ENCODE measurements around the gene SLC44A1. TPM values are rescaled to one million over a fixed set of nuclear protein-coding genes. Genes with fewer than 3 reads are reported as not detected.

The SLC44A1 gene
- polyA plus RNA-seq, 2 of the 4 experiments (the other 2 are of a cell fraction): 19.6 to 27.2 TPM

DNA sequence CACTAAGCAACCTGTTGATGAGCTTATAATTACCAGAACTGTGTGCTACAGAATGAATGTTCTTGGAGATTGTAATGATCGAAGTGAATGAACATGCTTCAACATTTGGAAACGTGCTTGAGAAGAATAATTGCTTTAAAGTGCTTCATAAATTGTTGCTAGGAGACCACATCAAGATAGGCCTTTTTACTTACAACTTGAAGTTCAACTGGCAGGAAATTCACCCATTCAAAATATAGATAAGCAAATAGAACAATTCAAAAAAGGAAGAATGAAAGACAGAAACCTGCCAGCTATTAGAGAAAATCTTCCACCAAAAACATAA, 38.0 kb upstream of the SLC44A1 start:
- ATAC-seq (no peak), FAIRE-seq (no peak), DNase-seq (ENCODE audit: low read depth in 1 of 2, low spot score in 1 of 2) (no peak)
- H3K4me3 ChIP-seq: no peak overlapping the region
- TF ChIP-seq CBX8 (IDR thresholded peaks at IDR 0.05) (no peak), ZC3H11A (IDR thresholded peaks at IDR 0.05) (no peak), RARB (CRISPR knock-in tag; IDR thresholded peaks at IDR 0.05) (no peak), KDM5A (IDR thresholded peaks at IDR 0.05) (no peak), ZSCAN20 (CRISPR knock-in tag; IDR thresholded peaks at IDR 0.05) (no peak), SREBF2 (IDR thresholded peaks at IDR 0.05) (no peak), POLR2A (IDR thresholded peaks at IDR 0.05; ENCODE audit: low read length) (no peak), JUNB (IDR thresholded peaks at IDR 0.05) (no peak), FOXS1 (CRISPR knock-in tag; IDR thresholded peaks at IDR 0.05) (no peak), MAZ (IDR thresholded peaks at IDR 0.05; ENCODE audit: borderline replicate concordance, low read depth, low read length) (no peak), PHF8 (IDR thresholded peaks at IDR 0.05; ENCODE audit: borderline replicate concordance, low read depth) (no peak), HEYL (CRISPR knock-in tag; IDR thresholded peaks at IDR 0.05) (no peak), HOXB13 (CRISPR knock-in tag; IDR thresholded peaks at IDR 0.05; ENCODE audit: low read depth) (no peak), USF2 (IDR thresholded peaks at IDR 0.05) (no peak), HOXB5 (CRISPR knock-in tag; IDR thresholded peaks at IDR 0.05) (no peak)
- TF ChIP-seq, protein P1, sequence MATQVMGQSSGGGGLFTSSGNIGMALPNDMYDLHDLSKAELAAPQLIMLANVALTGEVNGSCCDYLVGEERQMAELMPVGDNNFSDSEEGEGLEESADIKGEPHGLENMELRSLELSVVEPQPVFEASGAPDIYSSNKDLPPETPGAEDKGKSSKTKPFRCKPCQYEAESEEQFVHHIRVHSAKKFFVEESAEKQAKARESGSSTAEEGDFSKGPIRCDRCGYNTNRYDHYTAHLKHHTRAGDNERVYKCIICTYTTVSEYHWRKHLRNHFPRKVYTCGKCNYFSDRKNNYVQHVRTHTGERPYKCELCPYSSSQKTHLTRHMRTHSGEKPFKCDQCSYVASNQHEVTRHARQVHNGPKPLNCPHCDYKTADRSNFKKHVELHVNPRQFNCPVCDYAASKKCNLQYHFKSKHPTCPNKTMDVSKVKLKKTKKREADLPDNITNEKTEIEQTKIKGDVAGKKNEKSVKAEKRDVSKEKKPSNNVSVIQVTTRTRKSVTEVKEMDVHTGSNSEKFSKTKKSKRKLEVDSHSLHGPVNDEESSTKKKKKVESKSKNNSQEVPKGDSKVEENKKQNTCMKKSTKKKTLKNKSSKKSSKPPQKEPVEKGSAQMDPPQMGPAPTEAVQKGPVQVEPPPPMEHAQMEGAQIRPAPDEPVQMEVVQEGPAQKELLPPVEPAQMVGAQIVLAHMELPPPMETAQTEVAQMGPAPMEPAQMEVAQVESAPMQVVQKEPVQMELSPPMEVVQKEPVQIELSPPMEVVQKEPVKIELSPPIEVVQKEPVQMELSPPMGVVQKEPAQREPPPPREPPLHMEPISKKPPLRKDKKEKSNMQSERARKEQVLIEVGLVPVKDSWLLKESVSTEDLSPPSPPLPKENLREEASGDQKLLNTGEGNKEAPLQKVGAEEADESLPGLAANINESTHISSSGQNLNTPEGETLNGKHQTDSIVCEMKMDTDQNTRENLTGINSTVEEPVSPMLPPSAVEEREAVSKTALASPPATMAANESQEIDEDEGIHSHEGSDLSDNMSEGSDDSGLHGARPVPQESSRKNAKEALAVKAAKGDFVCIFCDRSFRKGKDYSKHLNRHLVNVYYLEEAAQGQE (IDR thresholded peaks at IDR 0.05): no peak
- TF ChIP-seq, protein P2, sequence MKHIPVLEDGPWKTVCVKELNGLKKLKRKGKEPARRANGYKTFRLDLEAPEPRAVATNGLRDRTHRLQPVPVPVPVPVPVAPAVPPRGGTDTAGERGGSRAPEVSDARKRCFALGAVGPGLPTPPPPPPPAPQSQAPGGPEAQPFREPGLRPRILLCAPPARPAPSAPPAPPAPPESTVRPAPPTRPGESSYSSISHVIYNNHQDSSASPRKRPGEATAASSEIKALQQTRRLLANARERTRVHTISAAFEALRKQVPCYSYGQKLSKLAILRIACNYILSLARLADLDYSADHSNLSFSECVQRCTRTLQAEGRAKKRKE (CRISPR knock-in tag; IDR thresholded peaks at IDR 0.05; ENCODE audit: low read depth): no peak
- TF ChIP-seq, protein P3, sequence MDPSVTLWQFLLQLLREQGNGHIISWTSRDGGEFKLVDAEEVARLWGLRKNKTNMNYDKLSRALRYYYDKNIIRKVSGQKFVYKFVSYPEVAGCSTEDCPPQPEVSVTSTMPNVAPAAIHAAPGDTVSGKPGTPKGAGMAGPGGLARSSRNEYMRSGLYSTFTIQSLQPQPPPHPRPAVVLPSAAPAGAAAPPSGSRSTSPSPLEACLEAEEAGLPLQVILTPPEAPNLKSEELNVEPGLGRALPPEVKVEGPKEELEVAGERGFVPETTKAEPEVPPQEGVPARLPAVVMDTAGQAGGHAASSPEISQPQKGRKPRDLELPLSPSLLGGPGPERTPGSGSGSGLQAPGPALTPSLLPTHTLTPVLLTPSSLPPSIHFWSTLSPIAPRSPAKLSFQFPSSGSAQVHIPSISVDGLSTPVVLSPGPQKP (IDR thresholded peaks at IDR 0.05; ENCODE audit: low read depth, low read length): no peak
- H3K27ac ChIP-seq: peak overlapping the region; percentile 34 to 55
- H3K4me1 ChIP-seq: peaks cover 21% of the 10 kb centered on the region
- ChIA-PET POLR2A (no interaction called here), CTCF (interaction anchor here (1.0 to 1.4 kb wide), 3 partner anchors 38 to 280 kb away, joined by 4 to 5 read pairs (median 5); partner anchors contain the start of gene SLC44A1)
- WGBS (ENCODE audit: missing lambda C conversion rate): 77% methylated on average over 2 of the region's 2 CpGs
- H3K9me3 ChIP-seq: no peaks in the 10 kb centered on the region
- peak overlapping the region; percentile 39 for H3K4me2 ChIP-seq

- POLR2A ChIA-PET: no interaction called here
- Histone ChIP-seq H3K4me1 (peaks cover 21% of the 10 kb centered on the region), H3K4me2 (peak overlapping the region; percentile 39), H3K9me3 (no peaks in the 10 kb centered on the region), H3K4me3 (no peak overlapping the region), H3K27ac (peak overlapping the region; percentile 39 to 55; a peak in 4 of 6 replicates)
- ATAC-seq: peak in 1 of 2 experiments; percentile 52; a peak in 3 of 6 replicates
- no peak for DNase-seq (ENCODE audit: low read depth in 1 of 2, low spot score in 1 of 2)
- 47% methylated on average over 6 of the region's 6 CpGs for WGBS (ENCODE audit: missing lambda C conversion rate)
- CTCF ChIA-PET: interaction anchor here (1.0 to 1.4 kb wide), 3 partner anchors 37 to 280 kb away, joined by 4 to 5 read pairs (median 5); partner anchors contain the start of gene SLC44A1
- FAIRE-seq: no peak
- TF ChIP-seq JUNB (IDR thresholded peaks at IDR 0.05) (peak; percentile 52), HOXA7 (CRISPR knock-in tag; IDR thresholded peaks at IDR 0.05) (0 out of 2 replicates have a peak, but pooled peaks have one; percentile 25), CEBPB (IDR thresholded peaks at IDR 0.05) (peak in 1 of 2 experiments; percentile 5; a peak in 1 of 4 replicates), CBX2 (IDR thresholded peaks at IDR 0.05; ENCODE audit: borderline replicate concordance, low read depth) (no peak), FOSL2 (IDR thresholded peaks at IDR 0.05) (peak; percentile 33; the same call in 1 of the 2 replicates), FOSL2 (CRISPR knock-in tag; IDR thresholded peaks at IDR 0.05) (peak; percentile 71), ESRRA (IDR thresholded peaks at IDR 0.05; ENCODE audit: borderline replicate concordance, low read length) (0 out of 2 replicates have a peak, but pooled peaks have one; percentile 2), TP53 (CRISPR knock-in tag; IDR thresholded peaks at IDR 0.05) (no peak)
These were observed 37.4 kb upstream of the SLC44A1 start for GRCh38 chr9:105206821-105207699.
